Measurements from ENCODE around the gene CDC16.

CDC16 gene

GRCh38 chr13:114264886-114265611 lies 30.4 kb downstream of the CDC16 start:
- peak overlapping the region; percentile 40 for H3K27ac Mint-ChIP-seq
- ATAC-seq (no peak), DNase-seq (ENCODE audit: low spot score in 2 of 2) (no peak)
- peaks cover 66% of the 10 kb centered on the region for H3K4me1 Mint-ChIP-seq
- no peak overlapping the region for H3K4me3 Mint-ChIP-seq
- no peaks in the 10 kb centered on the region for H3K9me3 Mint-ChIP-seq
- peaks cover 87% of the 10 kb centered on the region for H3K36me3 Mint-ChIP-seq

- peaks cover 61% of the 10 kb centered on the region for H3K4me1 Mint-ChIP-seq
- H3K9me3 Mint-ChIP-seq: no peaks in the 10 kb centered on the region
- ATAC-seq (no peak), DNase-seq (ENCODE audit: low spot score in 2 of 2) (no peak)
- H3K36me3 Mint-ChIP-seq: peaks cover 87% of the 10 kb centered on the region
- H3K27ac Mint-ChIP-seq: peak overlapping the region; percentile 40
- H3K4me3 Mint-ChIP-seq: no peak overlapping the region
Observed at GRCh38 chr13:114266241-114266640, 31.5 kb downstream of the CDC16 start.

DNA sequence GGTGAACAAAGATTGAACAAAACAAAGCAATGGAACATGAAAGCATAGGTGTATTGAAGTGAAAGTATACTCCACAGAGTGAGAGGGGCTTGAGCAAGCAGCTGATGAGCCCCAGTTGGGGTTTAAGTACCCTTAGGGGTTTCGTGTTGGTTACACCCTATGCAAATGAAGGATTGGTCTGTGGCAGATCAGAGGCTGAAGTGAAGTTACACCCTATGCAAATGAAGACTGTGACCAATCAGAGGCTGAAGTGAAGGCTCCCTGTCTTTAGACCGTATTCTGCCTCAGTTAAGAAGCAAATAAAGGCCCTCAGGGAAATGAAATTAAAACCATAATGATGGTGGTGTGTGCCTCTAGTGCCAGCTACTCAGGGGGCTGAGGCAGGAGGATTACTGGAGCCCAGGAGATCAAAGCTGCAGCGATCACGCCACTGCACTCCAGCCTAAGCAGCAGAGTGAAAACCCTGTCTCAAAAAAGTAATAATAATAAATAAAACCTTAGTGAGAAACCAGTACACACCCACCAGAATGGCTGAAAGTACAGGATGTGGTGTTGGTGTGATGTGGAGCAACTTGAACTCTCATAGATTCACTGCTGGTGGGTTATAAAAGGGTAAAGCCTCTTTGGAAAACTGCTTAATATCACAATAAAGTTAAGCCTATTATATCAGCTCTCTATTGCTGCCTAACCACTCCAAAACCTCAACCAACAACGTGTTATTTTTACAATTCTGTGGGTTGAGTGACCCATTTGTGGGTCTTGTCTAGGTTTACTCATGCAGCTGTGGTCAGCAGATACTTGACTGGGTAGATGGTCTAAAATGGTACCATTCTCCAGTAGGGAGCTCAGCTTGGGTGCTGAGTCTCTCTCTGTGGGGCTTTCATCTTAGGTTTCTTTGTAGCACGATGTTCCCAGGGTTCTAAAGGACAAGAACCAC lies 33.9 kb downstream of the CDC16 start:
- H3K4me1 Mint-ChIP-seq: peaks cover 41% of the 10 kb centered on the region
- peak overlapping the region; percentile 44 for H3K4me3 Mint-ChIP-seq
- H3K9me3 Mint-ChIP-seq: no peaks in the 10 kb centered on the region
- DNase-seq (ENCODE audit: low spot score in 2 of 2) (no peak), ATAC-seq (peak; percentile 85)
- H3K27ac Mint-ChIP-seq: peak overlapping the region; percentile 79
- peaks cover 87% of the 10 kb centered on the region for H3K36me3 Mint-ChIP-seq

DNA sequence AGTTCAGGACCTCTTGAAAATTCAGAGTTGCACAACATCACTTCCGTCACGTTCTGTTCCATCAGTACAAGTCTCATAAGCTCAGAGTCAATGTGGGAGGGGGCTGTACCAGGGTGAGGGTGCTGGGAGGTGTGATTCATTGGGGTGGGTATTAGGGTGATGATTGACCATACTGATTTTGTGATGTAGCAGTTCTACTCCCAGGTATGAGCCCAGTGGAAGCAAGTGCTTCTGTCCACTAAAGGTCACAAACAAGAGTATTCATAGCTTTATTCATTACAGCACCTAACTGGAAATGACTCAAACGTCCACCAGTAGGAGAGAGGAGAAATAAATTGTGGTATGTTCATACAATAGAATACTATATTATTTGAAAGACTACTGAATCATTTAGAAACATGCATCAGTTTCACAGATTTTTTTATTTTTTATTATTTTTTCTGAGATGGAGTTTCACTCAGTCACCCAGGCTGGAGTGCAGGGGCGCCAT lies 34.6 kb downstream of the CDC16 start:
- H3K9me3 Mint-ChIP-seq: no peaks in the 10 kb centered on the region
- peak overlapping the region; percentile 79 for H3K27ac Mint-ChIP-seq
- ATAC-seq (peak; percentile 73), DNase-seq (ENCODE audit: low spot score in 2 of 2) (no peak)
- peaks cover 87% of the 10 kb centered on the region for H3K36me3 Mint-ChIP-seq
- peak overlapping the region; percentile 44 for H3K4me3 Mint-ChIP-seq
- H3K4me1 Mint-ChIP-seq: peaks cover 36% of the 10 kb centered on the region

GRCh38 chr13:114272977-114273376 lies 38.3 kb downstream of the CDC16 start:
- DNase-seq (ENCODE audit: low spot score in 2 of 2) (no peak), ATAC-seq (no peak)
- no peaks in the 10 kb centered on the region for H3K9me3 Mint-ChIP-seq
- peaks cover 86% of the 10 kb centered on the region for H3K36me3 Mint-ChIP-seq
- H3K4me3 Mint-ChIP-seq: no peak overlapping the region
- no peak overlapping the region for H3K27ac Mint-ChIP-seq
- peaks cover 23% of the 10 kb centered on the region for H3K4me1 Mint-ChIP-seq

DNA sequence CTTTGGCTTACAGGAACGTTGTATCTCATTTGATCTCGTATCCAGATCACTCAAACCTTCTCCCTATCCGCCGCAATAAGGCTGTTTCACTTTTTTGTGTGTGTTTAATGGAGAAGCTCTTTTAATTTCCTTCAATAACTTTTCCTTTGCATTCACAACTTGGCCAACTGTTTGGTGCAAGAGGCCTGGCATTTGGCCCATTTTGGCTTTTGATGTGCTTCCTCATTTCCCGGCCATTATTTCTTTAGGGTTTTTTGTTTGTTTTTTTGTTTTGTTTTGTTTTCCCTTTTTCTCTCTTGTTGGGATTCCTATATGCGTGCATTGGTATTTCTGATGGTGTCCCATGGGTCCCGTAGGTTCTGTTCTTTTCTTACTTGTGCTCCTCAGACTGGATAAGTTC lies 40.6 kb downstream of the CDC16 start:
- ATAC-seq: no peak
- no peaks in the 10 kb centered on the region for H3K9me3 Mint-ChIP-seq

DNA sequence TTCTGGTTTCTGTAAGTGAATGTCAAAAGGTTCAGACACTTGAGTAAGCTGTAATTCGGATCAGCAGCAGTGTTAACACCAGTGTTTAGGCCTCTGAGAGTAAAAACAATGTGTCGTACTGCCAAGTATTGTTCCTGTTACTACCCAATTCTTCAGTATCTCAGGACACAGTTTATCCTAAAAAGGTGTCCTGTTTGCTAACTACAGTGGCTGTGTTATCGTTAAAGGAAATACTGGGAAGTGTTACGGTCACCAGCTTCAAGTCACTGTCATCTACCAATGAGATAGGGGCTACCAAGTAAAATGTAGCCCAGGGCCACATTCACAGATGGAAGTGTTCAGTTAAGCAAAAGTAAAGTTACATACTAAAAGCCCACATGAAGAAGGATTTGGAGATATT lies 44.4 kb downstream of the CDC16 start:
- peaks cover 26% of the 10 kb centered on the region for H3K4me1 Mint-ChIP-seq
- no peak overlapping the region for H3K4me3 Mint-ChIP-seq
- DNase-seq (ENCODE audit: low spot score in 2 of 2) (no peak), ATAC-seq (no peak)
- peaks cover 73% of the 10 kb centered on the region for H3K36me3 Mint-ChIP-seq
- H3K9me3 Mint-ChIP-seq: no peaks in the 10 kb centered on the region
- no peak overlapping the region for H3K27ac Mint-ChIP-seq

More for the DNA sequence above, 40.6 kb downstream of the CDC16 start:
- Mint-ChIP-seq H3K36me3 (peaks cover 86% of the 10 kb centered on the region), H3K4me1 (peaks cover 15% of the 10 kb centered on the region), H3K4me3 (no peak overlapping the region), H3K27ac (no peak overlapping the region)
- no peak for DNase-seq (ENCODE audit: low spot score in 2 of 2)

DNA sequence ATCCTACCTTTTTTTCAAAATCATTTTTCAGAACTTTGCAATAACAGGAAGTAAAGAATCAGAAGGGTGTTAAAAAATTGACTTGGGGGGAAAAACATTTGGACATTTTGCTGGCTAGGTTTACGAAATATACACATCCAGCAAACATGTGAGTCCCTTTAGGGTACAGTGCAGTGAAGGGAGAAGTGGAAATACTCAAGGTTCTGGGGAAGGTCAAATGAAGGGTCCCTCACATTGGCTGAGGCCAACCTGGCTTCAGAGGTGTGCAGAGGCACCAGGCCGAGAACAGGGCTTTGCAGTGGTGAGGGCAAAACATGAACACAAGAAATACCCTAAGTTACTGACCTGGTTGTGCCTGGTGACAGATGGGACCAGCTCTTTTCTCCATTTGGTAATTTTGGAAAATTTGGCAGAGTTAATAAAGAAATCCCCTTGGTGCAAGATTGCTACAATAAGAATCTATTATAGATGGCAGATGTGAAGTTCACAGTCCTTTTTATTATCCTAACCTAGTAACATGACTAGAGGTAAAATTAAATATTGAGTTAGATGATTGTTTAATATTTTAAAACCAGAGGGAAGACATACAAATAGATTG lies 45.2 kb downstream of the CDC16 start:
- H3K4me3 Mint-ChIP-seq: peak overlapping the region; percentile 88
- DNase-seq (ENCODE audit: low spot score in 2 of 2): no peak
- H3K9me3 Mint-ChIP-seq: no peaks in the 10 kb centered on the region

DNA sequence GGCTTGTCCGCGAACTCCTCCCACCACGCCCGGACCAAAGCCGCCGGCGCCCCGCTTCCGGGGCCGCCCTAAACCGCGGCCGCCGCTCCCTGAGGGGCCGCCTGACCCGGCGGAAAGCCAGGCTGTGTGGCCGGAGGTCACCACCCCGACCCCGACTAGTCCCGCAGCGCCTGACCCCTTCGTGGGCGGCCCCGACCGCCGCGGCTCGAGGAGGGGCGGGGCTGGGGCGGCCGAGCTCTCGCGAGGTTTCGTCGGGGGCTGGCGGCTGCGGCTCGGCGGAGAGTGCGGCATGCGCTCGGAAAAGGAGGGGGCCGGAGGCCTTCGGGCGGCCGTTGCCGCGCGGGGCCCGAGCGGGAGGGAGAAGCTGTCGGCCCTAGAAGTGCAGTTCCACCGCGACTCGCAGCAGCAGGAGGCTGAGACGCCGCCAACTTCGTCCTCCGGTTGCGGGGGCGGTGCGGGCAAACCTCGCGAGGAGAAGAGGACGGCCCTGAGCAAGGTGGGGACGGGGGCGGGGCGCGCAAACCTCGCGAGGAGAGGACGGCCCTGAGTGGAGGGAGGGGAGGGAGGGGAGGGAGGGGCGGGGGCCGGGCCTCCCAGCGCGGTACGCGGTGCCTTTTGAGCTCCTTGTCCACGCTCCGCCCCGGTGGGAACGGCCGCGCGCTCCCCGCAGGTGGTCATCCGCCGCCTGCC lies 46.8 kb downstream of the CDC16 start, which contains the start of gene UPF3A:
TSS of gene UPF3A (plus strand) at position 251 of the 690 bp plus-strand sequence. CDS start at position 290, 39 bp downstream.
- H3K4me3 Mint-ChIP-seq: peak within 1 kb of the TSS; percentile 88
- ATAC-seq: peak; percentile 89
- peak; percentile 93 to 97 for DNase-seq (ENCODE audit: low spot score in 2 of 2)
- H3K27ac Mint-ChIP-seq: peak within 1 kb of the TSS; percentile 98
- peaks cover 34% of the 10 kb centered on the region for H3K4me1 Mint-ChIP-seq
- no peaks in the 10 kb centered on the region for H3K9me3 Mint-ChIP-seq
- H3K36me3 Mint-ChIP-seq: peaks cover 75% of the 10 kb centered on the region

More for the DNA sequence above, 45.2 kb downstream of the CDC16 start:
- no peak for ATAC-seq
- Mint-ChIP-seq H3K36me3 (peaks cover 73% of the 10 kb centered on the region), H3K4me1 (peaks cover 29% of the 10 kb centered on the region), H3K27ac (peak overlapping the region; percentile 98)

DNA sequence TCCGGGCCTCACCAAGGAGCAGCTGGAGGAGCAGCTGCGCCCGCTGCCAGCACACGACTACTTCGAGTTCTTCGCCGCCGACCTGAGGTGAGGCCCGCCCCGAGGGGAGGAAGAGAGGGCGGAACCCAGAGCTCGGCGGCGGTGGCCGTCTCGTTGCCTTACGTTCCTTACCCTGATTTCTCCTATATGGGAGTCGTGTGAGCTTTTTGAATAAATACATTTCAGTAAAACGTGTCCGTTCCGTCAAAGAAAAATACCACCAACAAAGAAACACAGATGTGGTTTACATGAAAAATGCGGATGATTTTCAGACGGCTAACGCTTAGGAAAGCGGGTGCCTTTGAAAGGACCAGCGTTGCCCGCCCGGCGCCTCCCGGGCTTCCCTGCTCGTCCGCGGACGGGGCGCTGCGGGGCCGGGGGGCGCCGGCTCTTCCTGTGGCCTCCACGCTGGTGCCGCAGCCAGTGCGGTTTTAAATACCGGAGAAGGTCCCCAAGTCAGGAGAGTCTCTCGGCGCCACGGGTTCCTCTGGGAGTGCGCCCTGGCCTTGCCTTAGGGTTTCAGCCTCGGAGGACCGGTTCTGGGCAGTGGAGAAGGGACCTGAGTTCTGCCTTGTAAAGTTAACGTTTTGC lies 47.5 kb downstream of the CDC16 start:
- peak; percentile 36 to 73 for DNase-seq (ENCODE audit: low spot score in 2 of 2)
- H3K4me3 Mint-ChIP-seq: peak overlapping the region; percentile 88
- ATAC-seq: peak; percentile 82
- H3K4me1 Mint-ChIP-seq: peaks cover 34% of the 10 kb centered on the region
- H3K36me3 Mint-ChIP-seq: peaks cover 75% of the 10 kb centered on the region
- H3K9me3 Mint-ChIP-seq: no peaks in the 10 kb centered on the region
- H3K27ac Mint-ChIP-seq: peak overlapping the region; percentile 98

- H3K36me3 Mint-ChIP-seq: peaks cover 78% of the 10 kb centered on the region
- ATAC-seq (no peak), DNase-seq (ENCODE audit: low spot score in 2 of 2) (no peak)
- H3K4me3 Mint-ChIP-seq: peak overlapping the region; percentile 88
- peak overlapping the region; percentile 64 for H3K27ac Mint-ChIP-seq
- H3K4me1 Mint-ChIP-seq: peaks cover 43% of the 10 kb centered on the region
- H3K9me3 Mint-ChIP-seq: no peaks in the 10 kb centered on the region
Observed at GRCh38 chr13:114283576-114283975, 48.9 kb downstream of the CDC16 start.

- Mint-ChIP-seq H3K9me3 (no peaks in the 10 kb centered on the region), H3K4me1 (peaks cover 44% of the 10 kb centered on the region), H3K27ac (peak overlapping the region; percentile 57), H3K4me3 (no peak overlapping the region), H3K36me3 (peaks cover 86% of the 10 kb centered on the region)
- DNase-seq (ENCODE audit: low spot score in 2 of 2) (no peak), ATAC-seq (no peak)
Observed at GRCh38 chr13:114284680-114285079, 50.0 kb downstream of the CDC16 start.

DNA sequence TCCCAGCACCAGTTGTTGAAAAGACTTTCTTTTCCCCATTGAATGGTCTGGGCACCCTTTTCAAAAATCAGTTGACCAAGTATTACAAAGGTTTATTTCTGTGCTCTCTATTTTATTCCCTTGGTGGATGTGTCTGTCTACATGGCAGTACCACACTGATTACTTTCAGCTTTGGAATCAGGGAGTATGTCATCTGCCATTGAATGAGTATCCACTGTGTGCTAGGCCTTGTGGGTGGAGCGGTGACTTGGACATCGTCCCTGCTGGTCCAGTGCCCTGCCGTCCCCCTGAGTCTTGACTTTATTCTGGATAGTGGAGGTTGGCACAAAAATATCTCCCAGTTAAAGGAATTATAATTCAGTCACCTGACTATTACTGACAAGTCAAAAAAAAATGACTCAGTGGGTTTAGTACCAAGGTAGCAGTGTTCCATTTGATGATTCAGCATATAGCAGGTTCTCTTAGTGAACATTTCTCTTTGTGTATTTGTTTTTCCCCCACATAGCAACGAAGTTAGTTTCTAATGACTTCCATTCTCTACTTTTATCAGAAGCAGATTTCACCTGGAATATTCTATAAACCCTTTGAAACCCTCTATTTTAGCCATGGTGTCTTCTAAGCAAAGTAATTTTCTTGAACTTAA lies 50.6 kb downstream of the CDC16 start:
- H3K36me3 Mint-ChIP-seq: peaks cover 86% of the 10 kb centered on the region
- ATAC-seq: no peak
- peak overlapping the region; percentile 57 for H3K27ac Mint-ChIP-seq
- no peak overlapping the region for H3K4me3 Mint-ChIP-seq
- H3K4me1 Mint-ChIP-seq: peaks cover 38% of the 10 kb centered on the region
- H3K9me3 Mint-ChIP-seq: no peaks in the 10 kb centered on the region
- no peak for DNase-seq (ENCODE audit: low spot score in 2 of 2)

GRCh38 chr13:114286808-114287207 lies 52.1 kb downstream of the CDC16 start:
- H3K4me1 Mint-ChIP-seq: peaks cover 31% of the 10 kb centered on the region
- no peak overlapping the region for H3K27ac Mint-ChIP-seq
- H3K4me3 Mint-ChIP-seq: no peak overlapping the region
- no peaks in the 10 kb centered on the region for H3K9me3 Mint-ChIP-seq
- DNase-seq (ENCODE audit: low spot score in 2 of 2): no peak
- ATAC-seq: no peak
- H3K36me3 Mint-ChIP-seq: peaks cover 87% of the 10 kb centered on the region

Data from stimulated activated effector memory CD8-positive, alpha-beta T cell treated with anti-CD3 and anti-CD28 coated beads, Interleukin-12 subunit alpha, Interleukin-12 subunit beta, amount 100 ng/mL, for 72 hours (primary cell).